ENCODE measurements around the gene FRMPD1. TPM values are rescaled to one million over a fixed set of nuclear protein-coding genes. Genes with fewer than 3 reads are reported as not detected.

FRMPD1 gene
- total RNA-seq, 4 donors from 2014 or later = 12.9 to 23.9 (median 16.2) TPM

GRCh38 chr9:37643214-37643613 lies 7.5 kb upstream of the FRMPD1 start:
- DNase-seq (ENCODE audit: low spot score in 2 of 2) = no peak
- TF ChIP-seq POLR2A (IDR thresholded peaks at IDR 0.05) (no peak), CTCF (IDR thresholded peaks at IDR 0.05) (no peak)
- intact Hi-C loops (cut with DNase I; ENCODE audit: low total_unique reads) = no loop called here
- H3K4me3 ChIP-seq (ENCODE audit: low read depth, poor library complexity, severe bottlenecking) = no peak overlapping the region

- intact Hi-C loops (cut with DNase I; ENCODE audit: low total_unique reads) = no loop called here
- no peak for DNase-seq (ENCODE audit: low spot score in 2 of 2)
- no peak for TF ChIP-seq POLR2A (IDR thresholded peaks at IDR 0.05)
- TF ChIP-seq CTCF (IDR thresholded peaks at IDR 0.05) = no peak
- WGBS, 2 donors = 62 to 72% methylated on average over 5 of the region's 5 CpGs
- H3K4me3 ChIP-seq (ENCODE audit: low read depth, poor library complexity, severe bottlenecking) = no peak overlapping the region
These were observed 4.7 kb upstream of the FRMPD1 start for GRCh38 chr9:37645903-37646506.

GRCh38 chr9:37650299-37650872 lies 368 bp upstream of the FRMPD1 start:
- intact Hi-C loops (cut with DNase I; ENCODE audit: low total_unique reads) = no loop called here
- no peak overlapping the region for H3K4me3 ChIP-seq (ENCODE audit: low read depth, poor library complexity, severe bottlenecking)
- no peak for DNase-seq (ENCODE audit: low spot score in 2 of 2)
- WGBS, 2 donors = 40 to 54% methylated on average over 14 to 17 of the region's 45 CpGs
- no peak for TF ChIP-seq CTCF (IDR thresholded peaks at IDR 0.05)
- no peak for TF ChIP-seq POLR2A (IDR thresholded peaks at IDR 0.05)

GRCh38 chr9:37652261-37652660 lies 1.5 kb downstream of the FRMPD1 start:
- DNase-seq (ENCODE audit: low spot score in 2 of 2) = no peak
- 65 to 76% methylated on average over 7 of the region's 7 CpGs for WGBS, 2 donors
- intact Hi-C loops (cut with DNase I; ENCODE audit: low total_unique reads) = no loop called here
- TF ChIP-seq CTCF (IDR thresholded peaks at IDR 0.05) (no peak), POLR2A (IDR thresholded peaks at IDR 0.05) (no peak)
- no peak overlapping the region for H3K4me3 ChIP-seq (ENCODE audit: low read depth, poor library complexity, severe bottlenecking)

- 92 to 93% methylated on average over 2 of the region's 2 CpGs for WGBS, 2 donors
- DNase-seq (ENCODE audit: low spot score in 2 of 2) = no peak
- no peak for TF ChIP-seq POLR2A (IDR thresholded peaks at IDR 0.05)
- TF ChIP-seq CTCF (IDR thresholded peaks at IDR 0.05) = no peak
- intact Hi-C loops (cut with DNase I; ENCODE audit: low total_unique reads) = no loop called here
- no peak overlapping the region for H3K4me3 ChIP-seq (ENCODE audit: low read depth, poor library complexity, severe bottlenecking)
These were observed 2.6 kb downstream of the FRMPD1 start for GRCh38 chr9:37653385-37653784.

- no peak overlapping the region for H3K4me3 ChIP-seq (ENCODE audit: low read depth, poor library complexity, severe bottlenecking)
- TF ChIP-seq POLR2A (IDR thresholded peaks at IDR 0.05) (no peak), CTCF (IDR thresholded peaks at IDR 0.05) (no peak)
- DNase-seq (ENCODE audit: low spot score in 2 of 2) = no peak
- WGBS, 2 donors = 9 to 21% methylated on average over 1 of the region's 1 CpG
- intact Hi-C loops (cut with DNase I; ENCODE audit: low total_unique reads) = no loop called here
These were observed 6.2 kb downstream of the FRMPD1 start for GRCh38 chr9:37656936-37657335.
